H9 (cell line): ENCODE measurements around the gene QDPR. TPM values are rescaled to one million over a fixed set of nuclear protein-coding genes. Genes with fewer than 3 reads are reported as not detected.

ENCODE experiments used
- DNase-seq: peaks from one replicate; pipeline ENCODE4 v3.0.0-alpha.2; 2017
- H2AFZ ChIP-seq: one replicate; pipeline ENCODE4 v1.6.1; 2013; ENCODE audit warnings: mild to moderate bottlenecking, low read length, control low read depth, moderate library complexity
- H2AK5ac ChIP-seq: 2 replicates; pipeline ENCODE4 v1.6.1; 2013; ENCODE audit warnings: low read length, control low read depth, mixed read lengths; ENCODE audit not compliant: insufficient read length
- H2BK120ac ChIP-seq: one replicate; pipeline ENCODE4 v1.6.1; 2013; ENCODE audit warnings: low read depth, mild to moderate bottlenecking, low read length, control low read depth, inconsistent platforms; ENCODE audit not compliant: poor library complexity, severe bottlenecking
- H2BK12ac ChIP-seq: 2 replicates; pipeline ENCODE4 v1.6.1; 2013; ENCODE audit warnings: low read length, control low read depth, mixed read lengths, low read depth; ENCODE audit not compliant: insufficient read length
- H2BK15ac ChIP-seq: 2 replicates; pipeline ENCODE4 v1.6.1; 2013; ENCODE audit warnings: low read depth, low read length, control low read depth
- H2BK20ac ChIP-seq: one replicate; pipeline ENCODE4 v1.6.1; 2013; ENCODE audit warnings: low read depth, mild to moderate bottlenecking, low read length, control low read depth, inconsistent platforms; ENCODE audit not compliant: poor library complexity, severe bottlenecking
- H2BK5ac ChIP-seq: 2 replicates; pipeline ENCODE4 v1.6.1; 2013; ENCODE audit warnings: low read length, control low read depth, mixed read lengths; ENCODE audit not compliant: insufficient read length
- H3K14ac ChIP-seq: 2 replicates; pipeline ENCODE4 v1.6.1; 2013; ENCODE audit warnings: low read length, control low read depth; ENCODE audit not compliant: insufficient read depth
- H3K18ac ChIP-seq: 2 replicates; pipeline ENCODE4 v1.6.1; 2013; ENCODE audit warnings: low read depth, mild to moderate bottlenecking, mixed read lengths, low read length, control low read depth; ENCODE audit not compliant: insufficient read length
- H3K23ac ChIP-seq: 2 replicates; pipeline ENCODE4 v1.6.1; 2013; ENCODE audit warnings: low read length, control low read depth, mixed read lengths, low read depth; ENCODE audit not compliant: insufficient read length
- H3K23me2 ChIP-seq: 2 replicates; pipeline ENCODE4 v1.6.1; 2013; ENCODE audit warnings: low read depth, mild to moderate bottlenecking, mixed read lengths, low read length, control low read depth; ENCODE audit not compliant: insufficient read length, poor library complexity, severe bottlenecking
- H3K27ac ChIP-seq: 2 replicates; pipeline ENCODE4 v1.5.1; 2013; ENCODE audit warnings: low read length, control low read depth, mixed read lengths, low read depth; ENCODE audit not compliant: insufficient read length
- H3K27me3 ChIP-seq: 2 replicates; pipeline ENCODE4 v1.6.1; 2013; ENCODE audit warnings: low read length, control low read depth, inconsistent platforms; ENCODE audit not compliant: insufficient read depth
- H3K4ac ChIP-seq: 2 replicates; pipeline ENCODE4 v1.6.1; 2013; ENCODE audit warnings: low read depth, mild to moderate bottlenecking, control low read depth, inconsistent platforms, low read length, moderate library complexity
- H3K4me1 ChIP-seq: 2 replicates; pipeline ENCODE4 v1.6.1; 2013; ENCODE audit warnings: low read length, control low read depth, inconsistent platforms; ENCODE audit not compliant: insufficient read depth
- H3K4me2 ChIP-seq: 2 replicates; pipeline ENCODE4 v1.6.1; 2013; ENCODE audit warnings: low read length, control low read depth, mixed read lengths; ENCODE audit not compliant: insufficient read length, insufficient read depth
- H3K56ac ChIP-seq: 2 replicates; pipeline ENCODE4 v1.6.1; 2013; ENCODE audit warnings: low read depth, mild to moderate bottlenecking, mixed read lengths, low read length, control low read depth; ENCODE audit not compliant: insufficient read length
- H3K79me1 ChIP-seq: 2 replicates; pipeline ENCODE4 v1.6.1; 2013; ENCODE audit warnings: low read depth, mild to moderate bottlenecking, moderate library complexity, low read length, control low read depth, inconsistent platforms; ENCODE audit not compliant: insufficient read depth, poor library complexity, severe bottlenecking
- H3K79me2 ChIP-seq: 2 replicates; pipeline ENCODE4 v1.6.1; 2013; ENCODE audit warnings: low read length, control low read depth, inconsistent platforms; ENCODE audit not compliant: insufficient read depth
- H3K9ac ChIP-seq: 2 replicates; pipeline ENCODE4 v1.6.1; 2013; ENCODE audit warnings: low read length, control low read depth, mixed read lengths; ENCODE audit not compliant: insufficient read length; ENCODE audit errors: extremely low read depth
- H3K9me3 ChIP-seq: one replicate; pipeline ENCODE4 v1.6.1; 2013; ENCODE audit warnings: low read depth, low read length, inconsistent platforms; ENCODE audit not compliant: control insufficient read depth
- H3T11ph ChIP-seq: one replicate; pipeline ENCODE4 v1.6.1; 2013; ENCODE audit warnings: mild to moderate bottlenecking, low read length, control low read depth, inconsistent platforms
- H4K20me1 ChIP-seq: one replicate; pipeline ENCODE4 v1.6.1; 2013; ENCODE audit not compliant: control insufficient read depth, insufficient read length, insufficient read depth
- H4K5ac ChIP-seq: 2 replicates; pipeline ENCODE4 v1.6.1; 2013; ENCODE audit warnings: low read depth, mild to moderate bottlenecking, mixed read lengths, low read length, control low read depth; ENCODE audit not compliant: insufficient read length
- H4K8ac ChIP-seq: replicated peaks from 2 replicates; pipeline ENCODE4 v1.6.1; 2013; ENCODE audit warnings: low read length, control low read depth, mixed read lengths, low read depth; ENCODE audit not compliant: insufficient read length
- H4K91ac ChIP-seq: 2 replicates; pipeline ENCODE4 v1.6.1; 2013; ENCODE audit warnings: low read depth, mild to moderate bottlenecking, moderate library complexity, mixed read lengths, low read length, control low read depth; ENCODE audit not compliant: insufficient read length
- H3K27ac Mint-ChIP-seq, 3 experiments: 2 replicates in 2 of 3; 3 replicates in 1 of 3; pipeline ENCODE4 v1.8.0; 2020 to 2021; ENCODE audit warnings: mixed read lengths in 3 of 3, mild to moderate bottlenecking in 1 of 3, moderate library complexity in 1 of 3
- H3K27me3 Mint-ChIP-seq: 2 replicates; pipeline ENCODE4 v1.8.0; 2021; ENCODE audit warnings: low read depth, mild to moderate bottlenecking, moderate library complexity, mixed read lengths
- H3K36me3 Mint-ChIP-seq, 3 experiments: 2 replicates in 2 of 3; 3 replicates in 1 of 3; pipeline ENCODE4 v1.8.0; 2020 to 2021; ENCODE audit warnings: low read depth in 3 of 3, mixed read lengths in 3 of 3; ENCODE audit not compliant: insufficient read depth in 1 of 3
- H3K4me1 Mint-ChIP-seq, 2 experiments: 2 replicates each; pipeline ENCODE4 v1.8.0; 2020; ENCODE audit warnings: mixed read lengths in 2 of 2
- H3K4me3 Mint-ChIP-seq, 2 experiments: 2 replicates in 1 of 2; 3 replicates in 1 of 2; pipeline ENCODE4 v1.8.0; 2020 to 2021; ENCODE audit warnings: mild to moderate bottlenecking in 2 of 2, mixed read lengths in 2 of 2, moderate library complexity in 1 of 2
- H3K9me3 Mint-ChIP-seq, 2 experiments: 2 replicates in 1 of 2; 3 replicates in 1 of 2; pipeline ENCODE4 v1.8.0; 2020; ENCODE audit warnings: mild to moderate bottlenecking in 2 of 2, mixed read lengths in 2 of 2, moderate library complexity in 1 of 2
- CTCF ChIP-seq: fragments of 200-600 bp; sonication (generic); conservative IDR thresholded peaks from 3 replicates; pipeline ENCODE4 v1.8.0; 2021; ENCODE audit warnings: antibody characterized with exemption, mild to moderate bottlenecking
- WGBS: extraction: QIAGEN DNeasy Blood & Tissue Kit; methylation state at CpG from one replicate; pipeline ENCODE4 v1.1.7; 2013; ENCODE audit warnings: missing lambda C conversion rate, low lambda C conversion rate, mixed read lengths; ENCODE audit not compliant: insufficient read length; ENCODE audit errors: extremely low coverage; 5-methylcytosine and 5-hydroxymethylcytosine counted together
- total RNA-seq: library from RNA; stranded (reverse); gene quantifications from 2 replicates; pipeline ENCODE4 v1.2.1, GENCODE V29; 2021

Gene QDPR
- total RNA-seq, 1 experiment from 2014 or later: 23.5 TPM

GRCh38 chr4:17463606-17464005 is 48.3 kb downstream of the QDPR start:
- H4K91ac ChIP-seq: no peak overlapping the region
- H3K4me3 Mint-ChIP-seq: no peak overlapping the region
- H3K23ac ChIP-seq: no peak overlapping the region
- H2BK20ac ChIP-seq: no peak overlapping the region
- no peak overlapping the region for H4K5ac ChIP-seq
- no peak overlapping the region for H2BK12ac ChIP-seq
- H3K27me3 Mint-ChIP-seq: no peaks in the 10 kb centered on the region; the same call in 1 of the 2 replicates
- no peak overlapping the region for H3K18ac ChIP-seq
- no peak overlapping the region for H3K4me2 ChIP-seq
- H3K79me1 ChIP-seq: no peaks in the 10 kb centered on the region
- no peak overlapping the region for H2BK15ac ChIP-seq
- DNase-seq: no peak
- no peak overlapping the region for H3K4ac ChIP-seq
- peaks cover 3% of the 10 kb centered on the region in 2 experiments; a peak in 1 of 4 replicates for H3K4me1 Mint-ChIP-seq
- no peak overlapping the region for H3K27ac ChIP-seq
- peaks cover 0 to 3% (median 3%) of the 10 kb centered on the region in 3 experiments; a peak in 3 of 7 replicates for H3K36me3 Mint-ChIP-seq
- no peaks in the 10 kb centered on the region for H3K9me3 ChIP-seq
- H3K4me1 ChIP-seq: no peaks in the 10 kb centered on the region
- no peaks in the 10 kb centered on the region for H3K27me3 ChIP-seq
- H2BK120ac ChIP-seq: no peak overlapping the region
- no peaks in the 10 kb centered on the region for H4K20me1 ChIP-seq
- H3K9me3 Mint-ChIP-seq: peaks cover 3% of the 10 kb centered on the region in 2 experiments; a peak in 2 of 5 replicates
- H3K9ac ChIP-seq: no peak overlapping the region
- no peak overlapping the region for H4K8ac ChIP-seq
- no peak overlapping the region for H3K56ac ChIP-seq
- H3K23me2 ChIP-seq: no peaks in the 10 kb centered on the region
- no peak overlapping the region for H3T11ph ChIP-seq
- no peak for TF ChIP-seq CTCF
- H2AFZ ChIP-seq: no peak overlapping the region
- no peak overlapping the region for H2BK5ac ChIP-seq
- no peak overlapping the region for H2AK5ac ChIP-seq
- WGBS: no CpG with 5 or more reads among the region's 1 CpG
- no peaks in the 10 kb centered on the region for H3K79me2 ChIP-seq
- no peak overlapping the region for H3K14ac ChIP-seq
- no peak overlapping the region; a peak in 1 of 7 replicates for H3K27ac Mint-ChIP-seq
